GM06990 (cell line): ENCODE results near the gene PRICKLE2.

Experiments
- DNase-seq: peaks from one replicate; pipeline ENCODE4 v3.0.0-alpha.2; 2011; ENCODE audit not compliant: insufficient read length; ENCODE audit errors: extremely low read depth
- H3K27me3 ChIP-seq: replicated peaks from 2 replicates; pipeline ENCODE4 v1.6.0; 2011; ENCODE audit warnings: low read length; ENCODE audit not compliant: control insufficient read depth, insufficient read depth
- H3K36me3 ChIP-seq: 2 replicates; pipeline ENCODE4 v1.5.1; 2011; ENCODE audit warnings: low read length; ENCODE audit not compliant: control insufficient read depth, insufficient read depth
- H3K4me3 ChIP-seq: replicated peaks from 2 replicates; pipeline ENCODE4 v1.5.1; 2011; ENCODE audit warnings: low read depth, mild to moderate bottlenecking, control low read depth, low read length
- CTCF ChIP-seq: IDR thresholded peaks from 2 replicates; pipeline ENCODE4 v1.5.1; 2011; ENCODE audit warnings: low read length, control low read depth, mild to moderate bottlenecking, inconsistent platforms; ENCODE audit not compliant: insufficient read depth, poor library complexity, severe bottlenecking

Gene PRICKLE2

GRCh38 chr3:64067506-64068346 is 157.5 kb downstream of the PRICKLE2 start:
- H3K4me3 ChIP-seq = no peak overlapping the region
- no peak for TF ChIP-seq CTCF
- no peaks in the 10 kb centered on the region for H3K36me3 ChIP-seq
- no peaks in the 10 kb centered on the region; the same call in 1 of the 2 replicates for H3K27me3 ChIP-seq
- no peak for DNase-seq

DNA sequence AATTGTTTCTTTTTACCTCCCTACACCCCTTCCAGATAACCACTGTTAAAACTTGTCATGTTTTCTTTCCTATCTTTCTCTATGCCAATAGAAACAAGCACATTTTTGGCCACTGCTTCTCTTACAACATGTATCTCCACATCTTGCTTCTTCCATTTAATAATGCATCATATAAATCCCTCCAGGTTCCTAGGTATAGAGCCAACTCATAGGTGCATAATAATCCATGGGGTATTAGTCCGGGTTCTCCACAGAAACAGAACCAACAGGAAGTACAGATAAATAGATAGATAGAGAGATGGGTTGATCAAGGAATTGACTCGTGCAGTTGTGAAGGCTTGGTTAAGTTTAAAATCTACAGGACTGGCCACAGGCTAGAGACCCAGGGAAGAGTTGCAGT is 160.5 kb downstream of the PRICKLE2 start:
- Histone ChIP-seq H3K36me3 (no peaks in the 10 kb centered on the region), H3K4me3 (no peak overlapping the region), H3K27me3 (no peaks in the 10 kb centered on the region; the same call in 1 of the 2 replicates)
- no peak for DNase-seq
- TF ChIP-seq CTCF = no peak

GRCh38 chr3:64063983-64064438 is 161.3 kb downstream of the PRICKLE2 start:
- no peak for TF ChIP-seq CTCF
- Histone ChIP-seq H3K27me3 (no peaks in the 10 kb centered on the region; the same call in 1 of the 2 replicates), H3K4me3 (no peak overlapping the region), H3K36me3 (no peaks in the 10 kb centered on the region)
- DNase-seq = no peak

GRCh38 chr3:64063207-64063982 is 161.9 kb downstream of the PRICKLE2 start:
- Histone ChIP-seq H3K27me3 (no peaks in the 10 kb centered on the region; the same call in 1 of the 2 replicates), H3K4me3 (no peak overlapping the region), H3K36me3 (no peaks in the 10 kb centered on the region)
- no peak for TF ChIP-seq CTCF
- no peak for DNase-seq

GRCh38 chr3:64061628-64062027 is 163.6 kb downstream of the PRICKLE2 start:
- Histone ChIP-seq H3K4me3 (no peak overlapping the region), H3K27me3 (no peaks in the 10 kb centered on the region; the same call in 1 of the 2 replicates), H3K36me3 (no peaks in the 10 kb centered on the region)
- DNase-seq = no peak
- TF ChIP-seq CTCF = no peak
